A673 (cell line): Measurements from ENCODE around the gene MT1G.

ENCODE experiments used
- CTCF ChIP-seq: fragments of 300-800, 200-600 bp; sonication (generic); conservative IDR thresholded peaks from 2 replicates; pipeline ENCODE4 v1.5.1; 2017; ENCODE audit warnings: low read depth, mild to moderate bottlenecking, antibody characterized with exemption, low read length, moderate library complexity, mixed read lengths
- EZH2 ChIP-seq: fragments of 200-600 bp; sonication (generic); IDR thresholded peaks from 2 replicates; pipeline ENCODE4 v1.6.1; 2017; ENCODE audit warnings: borderline replicate concordance, low read depth, mild to moderate bottlenecking, mixed read lengths, antibody characterized with exemption, low read length; ENCODE audit not compliant: poor library complexity, severe bottlenecking

- TF ChIP-seq EZH2 (no peak), CTCF (no peak)
Observed at GRCh38 chr16:56623637-56624036, 44.2 kb downstream of the MT1G start.
